Neural cell (in vitro differentiated cells): ENCODE data around the gene CFAP61. TPM values are rescaled to one million over a fixed set of nuclear protein-coding genes. Genes with fewer than 3 reads are reported as not detected.
A peak's percentile ranks its signal among the peaks of the same experiment; 100 is the strongest.

Experiments used
- H2AFZ ChIP-seq: fragments of 200-600, 300-800 bp; sonication (generic), shearing (Covaris generic); 2 replicates; pipeline ENCODE4 v1.6.0; 2014; ENCODE audit warnings: low read depth, mild to moderate bottlenecking, antibody characterized with exemption, low read length, moderate library complexity
- H3F3A ChIP-seq: fragments of 200-600 bp; shearing (Covaris generic); 2 replicates; pipeline ENCODE4 v1.6.1; 2016; ENCODE audit warnings: mild to moderate bottlenecking, moderate library complexity, mixed read lengths, antibody characterized with exemption, low read length; ENCODE audit not compliant: insufficient read depth, poor library complexity, severe bottlenecking
- H3K27ac ChIP-seq: fragments of 200-600, 300-800 bp; sonication (generic), shearing (Covaris generic); 2 replicates; pipeline ENCODE4 v1.5.1; 2014; ENCODE audit warnings: mild to moderate bottlenecking, low read length, moderate library complexity
- H3K27me3 ChIP-seq: fragments of 300-800, 200-600 bp; sonication (generic), shearing (Covaris generic); 2 replicates; pipeline ENCODE4 v1.6.0; 2014; ENCODE audit warnings: mild to moderate bottlenecking, low read depth, low read length, moderate library complexity; ENCODE audit not compliant: insufficient read depth
- H3K36me3 ChIP-seq: fragments of 300-800, 200-600 bp; sonication (generic), shearing (Covaris generic); 2 replicates; pipeline ENCODE4 v1.5.1; 2014; ENCODE audit warnings: mild to moderate bottlenecking, antibody characterized with exemption, low read length, moderate library complexity; ENCODE audit not compliant: insufficient read depth
- H3K4me2 ChIP-seq: fragments of 300-800, 200-600 bp; sonication (generic), shearing (Covaris generic); 2 replicates; pipeline ENCODE4 v1.6.0; 2014; ENCODE audit warnings: mild to moderate bottlenecking, low read length
- H3K4me3 ChIP-seq: fragments of 300-800, 200-600 bp; sonication (generic), shearing (Covaris generic); 2 replicates; pipeline ENCODE4 v1.5.1; 2014; ENCODE audit warnings: mild to moderate bottlenecking, low read length, moderate library complexity
- H3K79me2 ChIP-seq: fragments of 200-600 bp; shearing (Covaris generic); replicated peaks from 2 replicates; pipeline ENCODE4 v1.6.0; 2014; ENCODE audit warnings: mild to moderate bottlenecking, low read length, moderate library complexity; ENCODE audit not compliant: insufficient read depth
- H3K9ac ChIP-seq: fragments of 300-800, 200-600 bp; sonication (generic), shearing (Covaris generic); 2 replicates; pipeline ENCODE4 v1.6.1; 2016; ENCODE audit warnings: mild to moderate bottlenecking, low read length, mixed read lengths
- H3K9me2 ChIP-seq: fragments of 200-600 bp; shearing (Covaris generic); 2 replicates; pipeline ENCODE4 v1.6.1; 2016; ENCODE audit warnings: mild to moderate bottlenecking, low read length, mixed read lengths; ENCODE audit not compliant: insufficient read depth
- H3K9me3 ChIP-seq: fragments of 200-600, 300-800 bp; sonication (generic), shearing (Covaris generic); 2 replicates; pipeline ENCODE4 v1.6.1; 2016; ENCODE audit warnings: mild to moderate bottlenecking, mixed run types, low read length, moderate library complexity, mixed read lengths
- H4K20me1 ChIP-seq: fragments of 200-600 bp; shearing (Covaris generic); 2 replicates; pipeline ENCODE4 v1.6.1; 2016; ENCODE audit warnings: mild to moderate bottlenecking, mixed run types; ENCODE audit not compliant: insufficient read depth
- EP300 ChIP-seq: fragments of 450-650 bp; conservative IDR thresholded peaks from 2 replicates; pipeline ENCODE4 v1.6.1; 2014; ENCODE audit warnings: antibody characterized with exemption, mild to moderate bottlenecking, moderate library complexity; ENCODE audit not compliant: poor library complexity, severe bottlenecking
- EZH2 ChIP-seq: fragments of 200-600, 300-800 bp; shearing (Covaris generic), sonication (generic); IDR thresholded peaks from 2 replicates; pipeline ENCODE4 v1.6.1; 2014; ENCODE audit warnings: antibody characterized with exemption, low read length, borderline replicate concordance, mild to moderate bottlenecking; ENCODE audit not compliant: insufficient read depth, poor library complexity, severe bottlenecking
- MXI1 ChIP-seq: fragments of 450-650 bp; conservative IDR thresholded peaks from 2 replicates; pipeline ENCODE4 v1.6.1; 2014; ENCODE audit warnings: antibody characterized with exemption, mild to moderate bottlenecking; ENCODE audit not compliant: poor library complexity, severe bottlenecking
- POLR2AphosphoS5 ChIP-seq: IDR thresholded peaks from 2 replicates; pipeline ENCODE4 v1.6.1; 2012
- RAD21 ChIP-seq: fragments of 450-650 bp; conservative IDR thresholded peaks from 2 replicates; pipeline ENCODE4 v1.6.1; 2014; ENCODE audit warnings: antibody characterized with exemption, mild to moderate bottlenecking, moderate library complexity
- REST ChIP-seq: IDR thresholded peaks from 2 replicates; pipeline ENCODE4 v1.6.1; 2012; ENCODE audit warnings: borderline replicate concordance
- SMC3 ChIP-seq: fragments of 450-650 bp; conservative IDR thresholded peaks from 2 replicates; pipeline ENCODE4 v1.6.1; 2014; ENCODE audit warnings: antibody characterized with exemption, mild to moderate bottlenecking, moderate library complexity; ENCODE audit not compliant: poor library complexity
- TAF1 ChIP-seq: IDR thresholded peaks from 2 replicates; pipeline ENCODE4 v1.6.1; 2012; ENCODE audit warnings: low read depth
- polyA plus RNA-seq: library from polyadenylated mRNA; depleted of rRNA; stranded (reverse); fragments of >200 nt; gene quantifications from 2 replicates; pipeline ENCODE4 v1.2.3, GENCODE V29; 2014
- TF ChIP-seq, protein P1 (sequence below): fragments of 450-650 bp; IDR thresholded peaks from 2 replicates; pipeline ENCODE4 v1.5.1; 2014; ENCODE audit warnings: antibody characterized with exemption, mild to moderate bottlenecking, moderate library complexity; ENCODE audit not compliant: poor library complexity, severe bottlenecking

CFAP61 gene
- polyA plus RNA-seq, 1 donor from 2014 or later = 0.42 TPM

- Histone ChIP-seq H3K4me2 (peak within 1 kb of the TSS; percentile 48), H2AFZ (peak within 1 kb of the TSS; percentile 10), H3K9me2 (no peaks in the 10 kb centered on the region), H3K4me3 (peak within 1 kb of the TSS; percentile 83), H3K27me3 (peaks cover 43% of the 10 kb centered on the region), H3K36me3 (no peaks in the 10 kb centered on the region), H3K9me3 (no peaks in the 10 kb centered on the region), H3F3A (peaks cover 10% of the 10 kb centered on the region), H4K20me1 (peaks cover 6% of the 10 kb centered on the region), H3K79me2 (peaks cover 37% of the 10 kb centered on the region), H3K9ac (peak within 1 kb of the TSS; percentile 80), H3K27ac (peak within 1 kb of the TSS; percentile 51)
- no peak for TF ChIP-seq REST
- TF ChIP-seq SMC3 = no peak
- peak; percentile 57 for TF ChIP-seq MXI1
- TF ChIP-seq RAD21 = peak; percentile 22
- peak; percentile 47 for TF ChIP-seq EP300
- TF ChIP-seq POLR2AphosphoS5 = peak; percentile 87
- TF ChIP-seq TAF1 = peak; percentile 82
- TF ChIP-seq EZH2 = no peak
- TF ChIP-seq, protein P1, sequence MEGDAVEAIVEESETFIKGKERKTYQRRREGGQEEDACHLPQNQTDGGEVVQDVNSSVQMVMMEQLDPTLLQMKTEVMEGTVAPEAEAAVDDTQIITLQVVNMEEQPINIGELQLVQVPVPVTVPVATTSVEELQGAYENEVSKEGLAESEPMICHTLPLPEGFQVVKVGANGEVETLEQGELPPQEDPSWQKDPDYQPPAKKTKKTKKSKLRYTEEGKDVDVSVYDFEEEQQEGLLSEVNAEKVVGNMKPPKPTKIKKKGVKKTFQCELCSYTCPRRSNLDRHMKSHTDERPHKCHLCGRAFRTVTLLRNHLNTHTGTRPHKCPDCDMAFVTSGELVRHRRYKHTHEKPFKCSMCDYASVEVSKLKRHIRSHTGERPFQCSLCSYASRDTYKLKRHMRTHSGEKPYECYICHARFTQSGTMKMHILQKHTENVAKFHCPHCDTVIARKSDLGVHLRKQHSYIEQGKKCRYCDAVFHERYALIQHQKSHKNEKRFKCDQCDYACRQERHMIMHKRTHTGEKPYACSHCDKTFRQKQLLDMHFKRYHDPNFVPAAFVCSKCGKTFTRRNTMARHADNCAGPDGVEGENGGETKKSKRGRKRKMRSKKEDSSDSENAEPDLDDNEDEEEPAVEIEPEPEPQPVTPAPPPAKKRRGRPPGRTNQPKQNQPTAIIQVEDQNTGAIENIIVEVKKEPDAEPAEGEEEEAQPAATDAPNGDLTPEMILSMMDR = no peak
These were observed 315.5 kb downstream of the CFAP61 start, which contains the start of gene INSM1 for GRCh38 chr20:20367575-20368417. TSS of gene INSM1 (plus strand) at chr20:20368104. CDS start at chr20:20368268, 164 bp downstream.

DNA sequence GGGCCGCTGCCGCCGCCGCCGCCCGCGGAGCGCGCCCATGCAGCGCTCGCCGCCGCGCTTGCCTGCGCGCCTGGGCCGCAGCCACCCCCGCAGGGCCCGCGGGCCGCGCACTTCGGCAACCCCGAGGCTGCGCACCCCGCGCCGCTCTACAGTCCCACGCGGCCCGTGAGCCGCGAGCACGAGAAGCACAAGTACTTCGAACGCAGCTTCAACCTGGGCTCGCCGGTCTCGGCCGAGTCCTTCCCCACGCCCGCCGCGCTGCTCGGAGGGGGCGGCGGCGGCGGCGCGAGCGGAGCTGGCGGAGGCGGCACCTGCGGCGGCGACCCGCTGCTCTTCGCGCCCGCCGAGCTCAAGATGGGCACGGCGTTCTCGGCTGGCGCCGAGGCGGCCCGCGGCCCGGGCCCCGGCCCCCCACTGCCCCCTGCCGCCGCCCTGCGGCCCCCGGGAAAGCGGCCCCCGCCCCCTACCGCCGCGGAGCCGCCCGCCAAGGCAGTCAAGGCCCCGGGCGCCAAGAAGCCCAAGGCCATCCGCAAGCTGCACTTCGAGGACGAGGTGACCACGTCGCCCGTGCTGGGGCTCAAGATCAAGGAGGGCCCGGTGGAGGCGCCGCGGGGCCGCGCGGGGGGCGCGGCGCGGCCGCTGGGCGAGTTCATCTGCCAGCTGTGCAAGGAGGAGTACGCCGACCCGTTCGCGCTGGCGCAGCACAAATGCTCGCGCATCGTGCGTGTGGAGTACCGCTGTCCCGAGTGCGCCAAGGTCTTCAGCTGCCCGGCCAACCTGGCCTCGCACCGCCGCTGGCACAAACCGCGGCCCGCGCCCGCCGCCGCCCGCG lies 316.3 kb downstream of the CFAP61 start:
- peaks cover 37% of the 10 kb centered on the region for H3K79me2 ChIP-seq
- no peaks in the 10 kb centered on the region for H3K9me3 ChIP-seq
- peaks cover 10% of the 10 kb centered on the region for H3F3A ChIP-seq
- TF ChIP-seq TAF1 = peak; percentile 20
- TF ChIP-seq, protein P1 = no peak
- H3K9me2 ChIP-seq = no peaks in the 10 kb centered on the region
- H3K36me3 ChIP-seq = no peaks in the 10 kb centered on the region
- H2AFZ ChIP-seq = no peak overlapping the region
- peak overlapping the region; percentile 83 for H3K4me3 ChIP-seq
- peaks cover 35% of the 10 kb centered on the region for H3K27me3 ChIP-seq
- peaks cover 6% of the 10 kb centered on the region for H4K20me1 ChIP-seq
- peak overlapping the region; percentile 39 for H3K27ac ChIP-seq
- H3K4me2 ChIP-seq = no peak overlapping the region
- H3K9ac ChIP-seq = peak overlapping the region; percentile 80
